Measurements from ENCODE around the gene ATXN7. TPM values are rescaled to one million over a fixed set of nuclear protein-coding genes. Genes with fewer than 3 reads are reported as not detected.
A peak's percentile ranks its signal among the peaks of the same experiment; 100 is the strongest.

ATXN7 gene
- polyA plus RNA-seq, 1 donor from 2014 or later = 6.7 TPM

- Histone ChIP-seq H3K4me2 (ENCODE audit: low read length) (no peak overlapping the region), H3F3A (ENCODE audit: insufficient read depth, low read length, poor library complexity, severe bottlenecking) (peaks cover 7% of the 10 kb centered on the region), H4K20me1 (ENCODE audit: insufficient read depth) (no peaks in the 10 kb centered on the region), H3K4me3 (ENCODE audit: low read length) (no peak overlapping the region), H3K9ac (ENCODE audit: low read length) (peak overlapping the region; percentile 25), H3K27ac (ENCODE audit: low read length) (no peak overlapping the region), H3K9me3 (ENCODE audit: low read length) (no peaks in the 10 kb centered on the region), H3K27me3 (ENCODE audit: insufficient read depth, low read depth, low read length) (no peaks in the 10 kb centered on the region), H3K9me2 (ENCODE audit: insufficient read depth, low read length) (no peaks in the 10 kb centered on the region), H3K36me3 (ENCODE audit: insufficient read depth, low read length) (no peaks in the 10 kb centered on the region), H3K79me2 (replicated peaks; ENCODE audit: insufficient read depth, low read length) (no peaks in the 10 kb centered on the region), H2AFZ (ENCODE audit: low read depth, low read length) (no peak overlapping the region)
- TF ChIP-seq SMC3 (conservative IDR thresholded peaks at IDR 0.05; ENCODE audit: poor library complexity) (peak; percentile 100), MXI1 (conservative IDR thresholded peaks at IDR 0.05; ENCODE audit: poor library complexity, severe bottlenecking) (no peak), RAD21 (conservative IDR thresholded peaks at IDR 0.05) (peak; percentile 99), CTCF (IDR thresholded peaks at IDR 0.05; ENCODE audit: poor library complexity, severe bottlenecking) (peak; percentile 95), EZH2 (IDR thresholded peaks at IDR 0.05; ENCODE audit: borderline replicate concordance, insufficient read depth, low read length, poor library complexity, severe bottlenecking) (no peak), POLR2AphosphoS5 (IDR thresholded peaks at IDR 0.05) (no peak), REST (IDR thresholded peaks at IDR 0.05; ENCODE audit: borderline replicate concordance) (no peak), EP300 (conservative IDR thresholded peaks at IDR 0.05; ENCODE audit: poor library complexity, severe bottlenecking) (no peak)
Observed at GRCh38 chr3:64030741-64031140, 167.1 kb downstream of the ATXN7 start.

GRCh38 chr3:64031540-64032508 is 168.2 kb downstream of the ATXN7 start:
- no peaks in the 10 kb centered on the region for H3K9me2 ChIP-seq (ENCODE audit: insufficient read depth, low read length)
- no peaks in the 10 kb centered on the region for H3K36me3 ChIP-seq (ENCODE audit: insufficient read depth, low read length)
- no peaks in the 10 kb centered on the region for H3K27me3 ChIP-seq (ENCODE audit: insufficient read depth, low read depth, low read length)
- no peak overlapping the region for H3K9ac ChIP-seq (ENCODE audit: low read length)
- no peak overlapping the region for H3K27ac ChIP-seq (ENCODE audit: low read length)
- H3K9me3 ChIP-seq (ENCODE audit: low read length) = no peaks in the 10 kb centered on the region
- H3F3A ChIP-seq (ENCODE audit: insufficient read depth, low read length, poor library complexity, severe bottlenecking) = peaks cover 7% of the 10 kb centered on the region
- H3K79me2 ChIP-seq (replicated peaks; ENCODE audit: insufficient read depth, low read length) = no peaks in the 10 kb centered on the region
- no peak overlapping the region for H2AFZ ChIP-seq (ENCODE audit: low read depth, low read length)
- H3K4me3 ChIP-seq (ENCODE audit: low read length) = no peak overlapping the region
- TF ChIP-seq TAF1 (IDR thresholded peaks at IDR 0.05; ENCODE audit: low read depth) = no peak
- TF ChIP-seq RAD21 (conservative IDR thresholded peaks at IDR 0.05) = no peak
- no peak overlapping the region for H3K4me2 ChIP-seq (ENCODE audit: low read length)
- no peaks in the 10 kb centered on the region for H4K20me1 ChIP-seq (ENCODE audit: insufficient read depth)
